Measurements from ENCODE around the gene B3GLCT. TPM values are rescaled to one million over a fixed set of nuclear protein-coding genes. Genes with fewer than 3 reads are reported as not detected.
A peak's percentile ranks its signal among the peaks of the same experiment; 100 is the strongest.

B3GLCT gene
- total and polyA plus RNA-seq, 4 donors = 0.88 to 8.3 (median 4.9) TPM

- ATAC-seq (ENCODE audit: low FRiP score) (no peak), DNase-seq (peak in 1 of 2 donors; percentile 48)
- Histone ChIP-seq H3K4me1 (ENCODE audit: control insufficient read depth in 1 of 2, insufficient read depth in 2 of 2, low read length in 2 of 2) (no peaks in the 10 kb centered on the region), H3K4me3 (ENCODE audit: low read length in 2 of 2) (no peak overlapping the region), H3K36me3 (ENCODE audit: control insufficient read depth in 1 of 2, insufficient read depth in 2 of 2, low read length in 1 of 2) (no peaks in the 10 kb centered on the region), H3K9me3 (ENCODE audit: control insufficient read depth, low read length) (peaks cover 2% of the 10 kb centered on the region), H3K27ac (ENCODE audit: low read depth in 1 of 2, low read length in 2 of 2) (no peak overlapping the region), H3K27me3 (ENCODE audit: control insufficient read depth in 1 of 2, insufficient read depth in 2 of 2, low read length in 1 of 2) (no peaks in the 10 kb centered on the region)
- intact Hi-C loops (cut with DNase I) = no loop called here
- 18 to 19% methylated on average over 24 of the region's 24 CpGs for WGBS, 2 donors
Observed at GRCh38 chr13:31352467-31352866, 152.7 kb downstream of the B3GLCT start.

GRCh38 chr13:31355001-31355400, 155.2 kb downstream of the B3GLCT start:
- WGBS, 2 donors = 94 to 96% methylated on average over 1 of the region's 1 CpG

GRCh38 chr13:31356991-31357390, 157.2 kb downstream of the B3GLCT start:
- Histone ChIP-seq H3K27ac (ENCODE audit: low read depth in 1 of 2, low read length in 2 of 2) (no peak overlapping the region), H3K36me3 (ENCODE audit: control insufficient read depth in 1 of 2, insufficient read depth in 2 of 2, low read length in 1 of 2) (no peaks in the 10 kb centered on the region), H3K27me3 (ENCODE audit: control insufficient read depth in 1 of 2, insufficient read depth in 2 of 2, low read length in 1 of 2) (peaks cover 2 to 3% of the 10 kb centered on the region in 2 donors), H3K4me3 (ENCODE audit: low read length in 2 of 2) (no peak overlapping the region), H3K9me3 (ENCODE audit: control insufficient read depth, low read length) (no peaks in the 10 kb centered on the region), H3K4me1 (ENCODE audit: control insufficient read depth in 1 of 2, insufficient read depth in 2 of 2, low read length in 2 of 2) (no peaks in the 10 kb centered on the region)
- DNase-seq (no peak), ATAC-seq (ENCODE audit: low FRiP score) (no peak)
- intact Hi-C loops (cut with DNase I) = no loop called here
- 72 to 79% methylated on average over 3 of the region's 3 CpGs for WGBS, 2 donors

More at GRCh38 chr13:31355001-31355400, 155.2 kb downstream of the B3GLCT start:
- Histone ChIP-seq H3K36me3 (ENCODE audit: control insufficient read depth in 1 of 2, insufficient read depth in 2 of 2, low read length in 1 of 2) (no peaks in the 10 kb centered on the region), H3K9me3 (ENCODE audit: control insufficient read depth, low read length) (no peaks in the 10 kb centered on the region), H3K27me3 (ENCODE audit: control insufficient read depth in 1 of 2, insufficient read depth in 2 of 2, low read length in 1 of 2) (peaks cover 0 to 2% of the 10 kb centered on the region in 2 donors), H3K4me1 (ENCODE audit: control insufficient read depth in 1 of 2, insufficient read depth in 2 of 2, low read length in 2 of 2) (no peaks in the 10 kb centered on the region), H3K4me3 (ENCODE audit: low read length in 2 of 2) (no peak overlapping the region), H3K27ac (ENCODE audit: low read depth in 1 of 2, low read length in 2 of 2) (no peak overlapping the region)
- intact Hi-C loops (cut with DNase I) = no loop called here
- no peak for ATAC-seq (ENCODE audit: low FRiP score)
- DNase-seq = no peak

- H3K4me1 ChIP-seq (ENCODE audit: control insufficient read depth in 1 of 2, insufficient read depth in 2 of 2, low read length in 2 of 2) = no peaks in the 10 kb centered on the region
- 41% methylated on average over 2 of the region's 2 CpGs for WGBS, 2 donors
- H3K4me3 ChIP-seq (ENCODE audit: low read length in 2 of 2) = no peak overlapping the region
- no peaks in the 10 kb centered on the region for H3K36me3 ChIP-seq (ENCODE audit: control insufficient read depth in 1 of 2, insufficient read depth in 2 of 2, low read length in 1 of 2)
- no peaks in the 10 kb centered on the region for H3K9me3 ChIP-seq (ENCODE audit: control insufficient read depth, low read length)
- intact Hi-C loops (cut with DNase I) = no loop called here
- no peak for DNase-seq
- no peak overlapping the region for H3K27ac ChIP-seq (ENCODE audit: low read depth in 1 of 2, low read length in 2 of 2)
- no peak for ATAC-seq (ENCODE audit: low FRiP score)
- H3K27me3 ChIP-seq (ENCODE audit: control insufficient read depth in 1 of 2, insufficient read depth in 2 of 2, low read length in 1 of 2) = peaks cover 2 to 3% of the 10 kb centered on the region in 2 donors
Observed at GRCh38 chr13:31357581-31357980, 157.8 kb downstream of the B3GLCT start.

- Histone ChIP-seq H3K4me1 (ENCODE audit: control insufficient read depth in 1 of 2, insufficient read depth in 2 of 2, low read length in 2 of 2) (no peaks in the 10 kb centered on the region), H3K27ac (ENCODE audit: low read depth in 1 of 2, low read length in 2 of 2) (no peak overlapping the region), H3K27me3 (ENCODE audit: control insufficient read depth in 1 of 2, insufficient read depth in 2 of 2, low read length in 1 of 2) (peaks cover 2 to 3% of the 10 kb centered on the region in 2 donors), H3K9me3 (ENCODE audit: control insufficient read depth, low read length) (peaks cover 11% of the 10 kb centered on the region), H3K4me3 (ENCODE audit: low read length in 2 of 2) (no peak overlapping the region), H3K36me3 (ENCODE audit: control insufficient read depth in 1 of 2, insufficient read depth in 2 of 2, low read length in 1 of 2) (no peaks in the 10 kb centered on the region)
- intact Hi-C loops (cut with DNase I) = no loop called here
- WGBS, 2 donors = 70 to 77% methylated on average over 1 of the region's 1 CpG
- no peak for ATAC-seq (ENCODE audit: low FRiP score)
- no peak for DNase-seq
Observed at GRCh38 chr13:31361673-31362072, 161.9 kb downstream of the B3GLCT start.

- Histone ChIP-seq H3K27ac (ENCODE audit: low read depth in 1 of 2, low read length in 2 of 2) (no peak overlapping the region), H3K4me3 (ENCODE audit: low read length in 2 of 2) (no peak overlapping the region), H3K9me3 (ENCODE audit: control insufficient read depth, low read length) (peaks cover 11% of the 10 kb centered on the region), H3K36me3 (ENCODE audit: control insufficient read depth in 1 of 2, insufficient read depth in 2 of 2, low read length in 1 of 2) (no peaks in the 10 kb centered on the region), H3K27me3 (ENCODE audit: control insufficient read depth in 1 of 2, insufficient read depth in 2 of 2, low read length in 1 of 2) (peaks cover 0 to 3% of the 10 kb centered on the region in 2 donors), H3K4me1 (ENCODE audit: control insufficient read depth in 1 of 2, insufficient read depth in 2 of 2, low read length in 2 of 2) (no peaks in the 10 kb centered on the region)
- no peak for ATAC-seq (ENCODE audit: low FRiP score)
- intact Hi-C loops (cut with DNase I) = no loop called here
- no peak for DNase-seq
- WGBS, 2 donors = 65 to 73% methylated on average over 4 of the region's 4 CpGs
Observed at GRCh38 chr13:31365630-31366029, 165.9 kb downstream of the B3GLCT start.

- Histone ChIP-seq H3K27me3 (ENCODE audit: control insufficient read depth in 1 of 2, insufficient read depth in 2 of 2, low read length in 1 of 2) (no peaks in the 10 kb centered on the region), H3K27ac (ENCODE audit: low read depth in 1 of 2, low read length in 2 of 2) (no peak overlapping the region), H3K9me3 (ENCODE audit: control insufficient read depth, low read length) (peaks cover 11% of the 10 kb centered on the region), H3K4me3 (ENCODE audit: low read length in 2 of 2) (no peak overlapping the region), H3K36me3 (ENCODE audit: control insufficient read depth in 1 of 2, insufficient read depth in 2 of 2, low read length in 1 of 2) (no peaks in the 10 kb centered on the region), H3K4me1 (ENCODE audit: control insufficient read depth in 1 of 2, insufficient read depth in 2 of 2, low read length in 2 of 2) (no peaks in the 10 kb centered on the region)
- 82 to 84% methylated on average over 2 of the region's 2 CpGs for WGBS, 2 donors
- DNase-seq = no peak
- intact Hi-C loops (cut with DNase I) = no loop called here
- ATAC-seq (ENCODE audit: low FRiP score) = no peak
Observed at GRCh38 chr13:31367410-31367809, 167.6 kb downstream of the B3GLCT start.

GRCh38 chr13:31369213-31369612, 169.4 kb downstream of the B3GLCT start:
- ATAC-seq (ENCODE audit: low FRiP score) = no peak
- Histone ChIP-seq H3K4me3 (ENCODE audit: low read length in 2 of 2) (no peak overlapping the region), H3K27me3 (ENCODE audit: control insufficient read depth in 1 of 2, insufficient read depth in 2 of 2, low read length in 1 of 2) (no peaks in the 10 kb centered on the region), H3K4me1 (ENCODE audit: control insufficient read depth in 1 of 2, insufficient read depth in 2 of 2, low read length in 2 of 2) (no peaks in the 10 kb centered on the region), H3K27ac (ENCODE audit: low read depth in 1 of 2, low read length in 2 of 2) (no peak overlapping the region), H3K36me3 (ENCODE audit: control insufficient read depth in 1 of 2, insufficient read depth in 2 of 2, low read length in 1 of 2) (no peaks in the 10 kb centered on the region), H3K9me3 (ENCODE audit: control insufficient read depth, low read length) (peaks cover 11% of the 10 kb centered on the region)
- intact Hi-C loops (cut with DNase I) = no loop called here
- no peak for DNase-seq

- Histone ChIP-seq H3K4me3 (ENCODE audit: low read length in 2 of 2) (no peak overlapping the region), H3K4me1 (ENCODE audit: control insufficient read depth in 1 of 2, insufficient read depth in 2 of 2, low read length in 2 of 2) (no peaks in the 10 kb centered on the region), H3K27ac (ENCODE audit: low read depth in 1 of 2, low read length in 2 of 2) (no peak overlapping the region), H3K27me3 (ENCODE audit: control insufficient read depth in 1 of 2, insufficient read depth in 2 of 2, low read length in 1 of 2) (no peaks in the 10 kb centered on the region), H3K9me3 (ENCODE audit: control insufficient read depth, low read length) (no peaks in the 10 kb centered on the region), H3K36me3 (ENCODE audit: control insufficient read depth in 1 of 2, insufficient read depth in 2 of 2, low read length in 1 of 2) (no peaks in the 10 kb centered on the region)
- WGBS, 2 donors = 89 to 93% methylated on average over 4 of the region's 4 CpGs
- intact Hi-C loops (cut with DNase I) = no loop called here
- no peak for ATAC-seq (ENCODE audit: low FRiP score)
- DNase-seq = no peak
Observed at GRCh38 chr13:31372454-31372853, 172.7 kb downstream of the B3GLCT start.

All from aorta (tissue), 5 donors.